GM23338 (cell line): Measurements from ENCODE around the gene GAD1. TPM values are rescaled to one million over a fixed set of nuclear protein-coding genes. Genes with fewer than 3 reads are reported as not detected.

Experiments used
- ETS1 ChIP-seq: IDR thresholded peaks from 2 replicates; pipeline ENCODE4 v1.6.1; 2016; ENCODE audit warnings: antibody characterized with exemption
- EZH2phosphoT487 ChIP-seq: fragments of 200-600 bp; sonication (generic); IDR thresholded peaks from one replicate; pipeline ENCODE4 v1.8.1; 2018; ENCODE audit warnings: antibody characterized with exemption; ENCODE audit not compliant: unreplicated experiment
- JUNB ChIP-seq: IDR thresholded peaks from one replicate; pipeline ENCODE4 v1.6.1; 2016; ENCODE audit warnings: antibody characterized with exemption; ENCODE audit not compliant: unreplicated experiment
- NANOG ChIP-seq: IDR thresholded peaks from 2 replicates; pipeline ENCODE4 v1.6.1; 2016; ENCODE audit warnings: antibody characterized with exemption, borderline replicate concordance
- REST ChIP-seq: IDR thresholded peaks from one replicate; pipeline ENCODE4 v1.6.1; 2018; ENCODE audit warnings: antibody characterized with exemption; ENCODE audit not compliant: unreplicated experiment
- ZNF114 ChIP-seq: fragments of 250-450 bp; sonication (Bioruptor Pico); IDR thresholded peaks from 2 replicates; pipeline ENCODE4 v1.5.0; 2020; ENCODE audit warnings: mild to moderate bottlenecking, moderate library complexity
- ZNF331 ChIP-seq: fragments of 250-450 bp; sonication (Bioruptor Pico); IDR thresholded peaks from 2 replicates; pipeline ENCODE4 v1.5.0; 2020; ENCODE audit warnings: low read depth, mild to moderate bottlenecking, moderate library complexity
- ZNF462 ChIP-seq: fragments of 250-450 bp; sonication (Bioruptor Pico); IDR thresholded peaks from 2 replicates; pipeline ENCODE4 v1.5.0; 2020; ENCODE audit warnings: mild to moderate bottlenecking, moderate library complexity
- polyA plus RNA-seq: library from polyadenylated mRNA; unstranded; fragments of >200 nt; fragmentation: Nextera tagmentation; extraction: Ambion mirVana; gene quantifications from 2 replicates; pipeline ENCODE4 v1.2.1, GENCODE V29; 2016
- total RNA-seq: library from RNA; depleted of rRNA; stranded (reverse); fragments of >200 nt; shearing (Covaris generic); gene quantifications from 2 replicates; pipeline ENCODE4 v1.2.3, GENCODE V29; 2014

The GAD1 gene
- total and polyA plus RNA-seq, 2 experiments from 2014 or later = 0.17 to 0.34 TPM

- TF ChIP-seq ZNF462 (CRISPR knock-in tag) (no peak), REST (no peak), NANOG (no peak), ZNF331 (no peak), JUNB (no peak), EZH2phosphoT487 (no peak), ZNF114 (CRISPR knock-in tag) (no peak), ETS1 (no peak)
These were observed 45.2 kb upstream of the GAD1 start (continued) for GRCh38 chr2:170771421-170771937.
